Activated naive CD8-positive, alpha-beta T cell treated with anti-CD3 and anti-CD28 coated beads for 36 hours (primary cell): ENCODE measurements around the gene IGSF21. TPM values are rescaled to one million over a fixed set of nuclear protein-coding genes. Genes with fewer than 3 reads are reported as not detected.

Experiments
- DNase-seq: peaks from one replicate; pipeline ENCODE4 v3.0.0; 2021
- H3K27ac Mint-ChIP-seq: one replicate; pipeline ENCODE4 v1.8.0; 2022; ENCODE audit warnings: mild to moderate bottlenecking, moderate library complexity, mixed read lengths
- H3K27me3 Mint-ChIP-seq: one replicate; pipeline ENCODE4 v1.8.0; 2022; ENCODE audit warnings: mild to moderate bottlenecking, mixed read lengths
- H3K36me3 Mint-ChIP-seq: one replicate; pipeline ENCODE4 v1.8.0; 2021; ENCODE audit warnings: mild to moderate bottlenecking, mixed read lengths
- H3K4me1 Mint-ChIP-seq: one replicate; pipeline ENCODE4 v1.8.0; 2021; ENCODE audit warnings: mixed read lengths
- H3K4me3 Mint-ChIP-seq: one replicate; pipeline ENCODE4 v1.8.0; 2022; ENCODE audit warnings: mild to moderate bottlenecking, moderate library complexity, mixed read lengths
- H3K9me3 Mint-ChIP-seq: one replicate; pipeline ENCODE4 v1.8.0; 2022; ENCODE audit warnings: mixed read lengths
- total RNA-seq, 2 experiments: library from RNA; stranded (reverse); gene quantifications; one replicate each; pipeline ENCODE4 v1.2.3, GENCODE V29; 2021

Gene IGSF21
- total RNA-seq, 2 experiments from 2014 or later, result not detected

GRCh38 chr1:18279351-18280074 is 171.9 kb downstream of the IGSF21 start:
- DNase-seq, result no peak
- Mint-ChIP-seq H3K9me3 (no peaks in the 10 kb centered on the region), H3K36me3 (no peaks in the 10 kb centered on the region), H3K4me3 (no peak overlapping the region), H3K27ac (no peak overlapping the region), H3K27me3 (peaks cover 23% of the 10 kb centered on the region), H3K4me1 (no peaks in the 10 kb centered on the region)

GRCh38 chr1:18280956-18281355 is 173.4 kb downstream of the IGSF21 start:
- no peaks in the 10 kb centered on the region for H3K36me3 Mint-ChIP-seq
- peaks cover 27% of the 10 kb centered on the region for H3K27me3 Mint-ChIP-seq
- H3K27ac Mint-ChIP-seq, result no peak overlapping the region
- no peak overlapping the region for H3K4me3 Mint-ChIP-seq
- H3K9me3 Mint-ChIP-seq, result no peaks in the 10 kb centered on the region
- no peak for DNase-seq
- H3K4me1 Mint-ChIP-seq, result no peaks in the 10 kb centered on the region

- no peak for DNase-seq
- Mint-ChIP-seq H3K27me3 (peaks cover 27% of the 10 kb centered on the region), H3K27ac (no peak overlapping the region), H3K9me3 (no peaks in the 10 kb centered on the region), H3K36me3 (no peaks in the 10 kb centered on the region), H3K4me1 (no peaks in the 10 kb centered on the region), H3K4me3 (no peak overlapping the region)
Observed at GRCh38 chr1:18282851-18283600, 175.4 kb downstream of the IGSF21 start.

GRCh38 chr1:18283601-18284385 is 176.2 kb downstream of the IGSF21 start:
- Mint-ChIP-seq H3K4me3 (no peak overlapping the region), H3K27me3 (peaks cover 27% of the 10 kb centered on the region), H3K36me3 (no peaks in the 10 kb centered on the region), H3K27ac (no peak overlapping the region), H3K9me3 (no peaks in the 10 kb centered on the region), H3K4me1 (no peaks in the 10 kb centered on the region)
- no peak for DNase-seq

GRCh38 chr1:18284805-18285537 is 177.4 kb downstream of the IGSF21 start:
- Mint-ChIP-seq H3K4me3 (no peak overlapping the region), H3K27me3 (peaks cover 28% of the 10 kb centered on the region), H3K27ac (no peak overlapping the region), H3K4me1 (no peaks in the 10 kb centered on the region), H3K36me3 (no peaks in the 10 kb centered on the region), H3K9me3 (no peaks in the 10 kb centered on the region)
- no peak for DNase-seq

GRCh38 chr1:18285538-18285924 is 177.9 kb downstream of the IGSF21 start:
- Mint-ChIP-seq H3K9me3 (no peaks in the 10 kb centered on the region), H3K27me3 (peaks cover 33% of the 10 kb centered on the region), H3K4me3 (no peak overlapping the region), H3K4me1 (no peaks in the 10 kb centered on the region), H3K36me3 (no peaks in the 10 kb centered on the region), H3K27ac (no peak overlapping the region)
- no peak for DNase-seq

GRCh38 chr1:18288722-18289121 is 181.1 kb downstream of the IGSF21 start:
- Mint-ChIP-seq H3K27ac (no peak overlapping the region), H3K4me1 (no peaks in the 10 kb centered on the region), H3K9me3 (no peaks in the 10 kb centered on the region), H3K4me3 (no peak overlapping the region), H3K27me3 (peaks cover 30% of the 10 kb centered on the region), H3K36me3 (no peaks in the 10 kb centered on the region)
- DNase-seq, result no peak

GRCh38 chr1:18289597-18289996 is 182.0 kb downstream of the IGSF21 start:
- no peaks in the 10 kb centered on the region for H3K4me1 Mint-ChIP-seq
- no peaks in the 10 kb centered on the region for H3K9me3 Mint-ChIP-seq
- no peaks in the 10 kb centered on the region for H3K36me3 Mint-ChIP-seq
- H3K27ac Mint-ChIP-seq, result no peak overlapping the region
- no peak for DNase-seq
- H3K4me3 Mint-ChIP-seq, result no peak overlapping the region
- peaks cover 31% of the 10 kb centered on the region for H3K27me3 Mint-ChIP-seq

- H3K27ac Mint-ChIP-seq, result no peak overlapping the region
- no peaks in the 10 kb centered on the region for H3K4me1 Mint-ChIP-seq
- H3K9me3 Mint-ChIP-seq, result no peaks in the 10 kb centered on the region
- no peak overlapping the region for H3K4me3 Mint-ChIP-seq
- no peak for DNase-seq
- no peaks in the 10 kb centered on the region for H3K36me3 Mint-ChIP-seq
- peaks cover 34% of the 10 kb centered on the region for H3K27me3 Mint-ChIP-seq
Observed at GRCh38 chr1:18290740-18291412, 183.3 kb downstream of the IGSF21 start.

- H3K36me3 Mint-ChIP-seq, result no peaks in the 10 kb centered on the region
- no peak for DNase-seq
- no peaks in the 10 kb centered on the region for H3K9me3 Mint-ChIP-seq
- H3K4me1 Mint-ChIP-seq, result no peaks in the 10 kb centered on the region
- peaks cover 49% of the 10 kb centered on the region for H3K27me3 Mint-ChIP-seq
- no peak overlapping the region for H3K4me3 Mint-ChIP-seq
- H3K27ac Mint-ChIP-seq, result no peak overlapping the region
Observed at GRCh38 chr1:18292531-18292930, 184.9 kb downstream of the IGSF21 start.

- H3K27me3 Mint-ChIP-seq, result peaks cover 55% of the 10 kb centered on the region
Observed at GRCh38 chr1:18293291-18293690, 185.7 kb downstream of the IGSF21 start.

GRCh38 chr1:18294437-18295176 is 187.0 kb downstream of the IGSF21 start:
- H3K4me1 Mint-ChIP-seq, result no peaks in the 10 kb centered on the region
- H3K27me3 Mint-ChIP-seq, result peaks cover 63% of the 10 kb centered on the region
- DNase-seq, result no peak
- H3K27ac Mint-ChIP-seq, result no peak overlapping the region
- no peaks in the 10 kb centered on the region for H3K36me3 Mint-ChIP-seq
- no peak overlapping the region for H3K4me3 Mint-ChIP-seq
- H3K9me3 Mint-ChIP-seq, result no peaks in the 10 kb centered on the region

More at GRCh38 chr1:18293291-18293690, 185.7 kb downstream of the IGSF21 start:
- Mint-ChIP-seq H3K4me1 (no peaks in the 10 kb centered on the region), H3K4me3 (no peak overlapping the region), H3K36me3 (no peaks in the 10 kb centered on the region), H3K9me3 (no peaks in the 10 kb centered on the region), H3K27ac (no peak overlapping the region)
- DNase-seq, result no peak

- peaks cover 51% of the 10 kb centered on the region for H3K27me3 Mint-ChIP-seq
- H3K27ac Mint-ChIP-seq, result no peak overlapping the region
- no peak overlapping the region for H3K4me3 Mint-ChIP-seq
- DNase-seq, result no peak
- H3K9me3 Mint-ChIP-seq, result no peaks in the 10 kb centered on the region
- no peaks in the 10 kb centered on the region for H3K36me3 Mint-ChIP-seq
- H3K4me1 Mint-ChIP-seq, result no peaks in the 10 kb centered on the region
Observed at GRCh38 chr1:18297896-18298648, 190.5 kb downstream of the IGSF21 start.
